Measurements from ENCODE around the gene CELSR1. TPM values are rescaled to one million over a fixed set of nuclear protein-coding genes. Genes with fewer than 3 reads are reported as not detected.
"Not testable (repeated sequence)": the region's sequence is repeated elsewhere in the genome, so short reads cannot be mapped to it uniquely, and the experiment has no call there.

Gene CELSR1
- total and polyA plus RNA-seq, 2 donors (not counting 1 experiment from before 2014, with no cell fraction given), result 0.07 to 1.8 TPM

DNA sequence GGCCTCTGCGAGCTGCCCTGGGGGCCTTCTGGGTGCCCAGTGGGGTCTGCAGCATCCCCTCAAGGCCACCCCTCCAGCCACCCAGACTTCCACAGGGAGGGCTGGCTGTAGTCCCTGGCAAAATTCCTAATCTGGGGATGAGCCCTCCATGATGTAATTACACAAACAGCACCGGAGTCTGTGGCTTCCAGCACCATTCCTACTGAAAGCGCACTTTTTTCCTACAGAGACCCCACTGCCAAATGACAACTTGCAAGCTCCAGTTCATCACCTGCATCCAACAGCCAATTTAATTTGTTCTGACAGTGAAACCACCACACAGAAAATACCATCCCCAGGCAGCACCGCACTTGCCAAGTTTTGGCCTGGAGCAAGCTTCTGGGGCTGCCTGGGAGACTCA lies 131.5 kb downstream of the CELSR1 start:
- Histone ChIP-seq H4K20me1 (ENCODE audit: control insufficient read depth, extremely low read depth, insufficient read depth, low read length) (no peaks in the 10 kb centered on the region), H3K79me2 (ENCODE audit: control insufficient read depth, insufficient read depth, low read length) (no peaks in the 10 kb centered on the region), H3K9me3 (ENCODE audit: control insufficient read depth, insufficient read depth, low read depth, low read length) (no peaks in the 10 kb centered on the region), H3K4me3 (replicated peaks in 1 of 4; ENCODE audit: control extremely low read depth in 1 of 4, insufficient read depth in 1 of 4, low read depth in 3 of 4, low read length in 4 of 4) (no peak overlapping the region), H3K36me3 (ENCODE audit: control insufficient read depth, insufficient read depth, low read length) (no peaks in the 10 kb centered on the region), H3K9ac (ENCODE audit: insufficient read depth, low read length) (no peak overlapping the region), H2AFZ (ENCODE audit: low read length) (no peak overlapping the region), H3K4me2 (ENCODE audit: extremely low read depth, insufficient read depth, low read length) (no peak overlapping the region), H3K4me1 (ENCODE audit: control insufficient read depth, extremely low read depth, insufficient read depth, low read length) (no peaks in the 10 kb centered on the region), H3K27ac (ENCODE audit: insufficient read depth, low read length) (no peak overlapping the region), H3K27me3 (ENCODE audit: control insufficient read depth, insufficient read depth, low read length) (no peaks in the 10 kb centered on the region)
- TF ChIP-seq EZH2 (IDR thresholded peaks at IDR 0.05; ENCODE audit: low read length, missing control alignments), result no peak
- TF ChIP-seq, protein P1, sequence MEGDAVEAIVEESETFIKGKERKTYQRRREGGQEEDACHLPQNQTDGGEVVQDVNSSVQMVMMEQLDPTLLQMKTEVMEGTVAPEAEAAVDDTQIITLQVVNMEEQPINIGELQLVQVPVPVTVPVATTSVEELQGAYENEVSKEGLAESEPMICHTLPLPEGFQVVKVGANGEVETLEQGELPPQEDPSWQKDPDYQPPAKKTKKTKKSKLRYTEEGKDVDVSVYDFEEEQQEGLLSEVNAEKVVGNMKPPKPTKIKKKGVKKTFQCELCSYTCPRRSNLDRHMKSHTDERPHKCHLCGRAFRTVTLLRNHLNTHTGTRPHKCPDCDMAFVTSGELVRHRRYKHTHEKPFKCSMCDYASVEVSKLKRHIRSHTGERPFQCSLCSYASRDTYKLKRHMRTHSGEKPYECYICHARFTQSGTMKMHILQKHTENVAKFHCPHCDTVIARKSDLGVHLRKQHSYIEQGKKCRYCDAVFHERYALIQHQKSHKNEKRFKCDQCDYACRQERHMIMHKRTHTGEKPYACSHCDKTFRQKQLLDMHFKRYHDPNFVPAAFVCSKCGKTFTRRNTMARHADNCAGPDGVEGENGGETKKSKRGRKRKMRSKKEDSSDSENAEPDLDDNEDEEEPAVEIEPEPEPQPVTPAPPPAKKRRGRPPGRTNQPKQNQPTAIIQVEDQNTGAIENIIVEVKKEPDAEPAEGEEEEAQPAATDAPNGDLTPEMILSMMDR (conservative IDR thresholded peaks at IDR 0.05 in 1 of 2, IDR thresholded peaks at IDR 0.05 in 1 of 2; ENCODE audit: low read depth in 1 of 2, low read length in 2 of 2), result no peak
- peak in 1 of 2 donors; percentile 64 for DNase-seq (ENCODE audit: low read depth in 2 of 2)

DNA sequence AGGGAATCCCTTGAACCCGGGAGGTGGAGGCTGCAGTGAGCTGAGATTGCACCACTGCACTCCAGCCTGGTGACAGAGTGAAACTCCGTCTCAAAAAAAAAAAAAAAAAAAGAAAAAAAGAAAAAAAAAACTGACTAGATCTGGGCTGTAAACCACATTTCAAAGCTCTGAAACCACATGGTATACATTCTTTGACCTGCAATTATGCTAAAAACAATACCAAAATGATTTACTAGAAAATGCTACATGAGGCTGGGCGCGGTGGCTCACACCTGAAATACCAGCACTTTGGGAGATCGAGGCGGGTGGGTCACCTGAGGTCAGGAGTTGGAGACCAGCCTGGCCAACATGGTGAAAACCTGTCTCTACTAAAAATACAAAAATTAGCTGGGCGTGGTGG lies 133.5 kb downstream of the CELSR1 start:
- not testable (repeated sequence) for H3K79me2 ChIP-seq (ENCODE audit: control insufficient read depth, insufficient read depth, low read length); H3K9ac ChIP-seq (ENCODE audit: insufficient read depth, low read length); H3K4me1 ChIP-seq (ENCODE audit: control insufficient read depth, extremely low read depth, insufficient read depth, low read length); H4K20me1 ChIP-seq (ENCODE audit: control insufficient read depth, extremely low read depth, insufficient read depth, low read length); H3K27ac ChIP-seq (ENCODE audit: insufficient read depth, low read length); H3K4me3 ChIP-seq (replicated peaks in 1 of 4; ENCODE audit: control extremely low read depth in 1 of 4, insufficient read depth in 1 of 4, low read depth in 3 of 4, low read length in 4 of 4); H3K36me3 ChIP-seq (ENCODE audit: control insufficient read depth, insufficient read depth, low read length); H3K27me3 ChIP-seq (ENCODE audit: control insufficient read depth, insufficient read depth, low read length); DNase-seq (ENCODE audit: low read depth in 2 of 2); H3K9me3 ChIP-seq (ENCODE audit: control insufficient read depth, insufficient read depth, low read depth, low read length); H3K4me2 ChIP-seq (ENCODE audit: extremely low read depth, insufficient read depth, low read length); H2AFZ ChIP-seq (ENCODE audit: low read length)

DNA sequence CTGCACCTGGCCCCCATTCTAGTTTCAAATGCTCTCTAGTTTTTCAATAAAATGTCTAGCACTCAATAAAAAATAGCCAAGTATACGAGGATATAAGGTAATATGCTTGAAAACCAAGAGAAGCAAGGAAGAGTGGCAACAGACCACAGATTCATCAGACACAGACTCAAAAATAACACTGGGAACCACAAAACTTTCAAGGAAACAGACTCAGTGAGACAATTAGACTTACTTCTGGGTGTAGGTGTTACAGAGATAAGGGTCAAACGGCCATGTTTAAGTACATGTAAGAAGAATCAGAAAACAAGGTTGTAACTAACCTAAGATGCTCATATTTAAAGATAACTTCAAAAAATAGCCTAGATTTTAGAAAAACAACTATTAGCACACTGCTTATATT lies 134.9 kb downstream of the CELSR1 start:
- no peak overlapping the region for H2AFZ ChIP-seq (ENCODE audit: low read length)
- H3K9ac ChIP-seq (ENCODE audit: insufficient read depth, low read length), result no peak overlapping the region
- no peak for TF ChIP-seq EZH2 (IDR thresholded peaks at IDR 0.05; ENCODE audit: low read length, missing control alignments)
- TF ChIP-seq, protein P1 (conservative IDR thresholded peaks at IDR 0.05 in 1 of 2, IDR thresholded peaks at IDR 0.05 in 1 of 2; ENCODE audit: low read depth in 1 of 2, low read length in 2 of 2), result no peak
- no peaks in the 10 kb centered on the region for H3K27me3 ChIP-seq (ENCODE audit: control insufficient read depth, insufficient read depth, low read length)
- H3K79me2 ChIP-seq (ENCODE audit: control insufficient read depth, insufficient read depth, low read length), result no peaks in the 10 kb centered on the region
- H3K9me3 ChIP-seq (ENCODE audit: control insufficient read depth, insufficient read depth, low read depth, low read length), result no peaks in the 10 kb centered on the region
- H4K20me1 ChIP-seq (ENCODE audit: control insufficient read depth, extremely low read depth, insufficient read depth, low read length), result no peaks in the 10 kb centered on the region
- H3K4me2 ChIP-seq (ENCODE audit: extremely low read depth, insufficient read depth, low read length), result no peak overlapping the region
- H3K4me3 ChIP-seq (replicated peaks in 1 of 4; ENCODE audit: control extremely low read depth in 1 of 4, insufficient read depth in 1 of 4, low read depth in 3 of 4, low read length in 4 of 4), result no peak overlapping the region
- no peaks in the 10 kb centered on the region for H3K4me1 ChIP-seq (ENCODE audit: control insufficient read depth, extremely low read depth, insufficient read depth, low read length)
- H3K36me3 ChIP-seq (ENCODE audit: control insufficient read depth, insufficient read depth, low read length), result no peaks in the 10 kb centered on the region
- DNase-seq (ENCODE audit: low read depth in 2 of 2), result no peak
- no peak overlapping the region for H3K27ac ChIP-seq (ENCODE audit: insufficient read depth, low read length)
